WI38 (cell line): ENCODE results near the gene MMP20.

ENCODE experiments used
- H3K4me3 ChIP-seq: 2 replicates; pipeline ENCODE4 v1.5.1; 2011; ENCODE audit warnings: low read depth, mild to moderate bottlenecking, control low read depth, low read length
- CTCF ChIP-seq: IDR thresholded peaks from 2 replicates; pipeline ENCODE4 v1.5.1; 2012; ENCODE audit warnings: low read depth, mild to moderate bottlenecking, control low read depth, low read length

The MMP20 gene

GRCh38 chr11:102561636-102562035 lies 63.5 kb downstream of the MMP20 start:
- no peak for TF ChIP-seq CTCF
- H3K4me3 ChIP-seq: no peak overlapping the region

GRCh38 chr11:102560555-102561011 lies 64.5 kb downstream of the MMP20 start:
- TF ChIP-seq CTCF: no peak
- peak overlapping the region; percentile 43 for H3K4me3 ChIP-seq

GRCh38 chr11:102559839-102560238 lies 65.3 kb downstream of the MMP20 start:
- no peak overlapping the region for H3K4me3 ChIP-seq
- TF ChIP-seq CTCF: no peak

- H3K4me3 ChIP-seq: no peak overlapping the region
Measured at GRCh38 chr11:102555091-102555490, 70.0 kb downstream of the MMP20 start.

GRCh38 chr11:102553835-102554282 lies 71.3 kb downstream of the MMP20 start:
- TF ChIP-seq CTCF: no peak
- H3K4me3 ChIP-seq: no peak overlapping the region

More at GRCh38 chr11:102555091-102555490, 70.0 kb downstream of the MMP20 start:
- TF ChIP-seq CTCF: no peak

- H3K4me3 ChIP-seq: no peak overlapping the region
- TF ChIP-seq CTCF: no peak
Measured at GRCh38 chr11:102552447-102553194, 72.5 kb downstream of the MMP20 start.

GRCh38 chr11:102552020-102552419 lies 73.1 kb downstream of the MMP20 start:
- no peak overlapping the region for H3K4me3 ChIP-seq
- no peak for TF ChIP-seq CTCF
